GM10266 (cell line): ENCODE results near the gene P2RY6.

Experiments used
- DNase-seq: peaks from one replicate; pipeline ENCODE4 v3.0.0; 2012; ENCODE audit errors: extremely low spot score
- TF ChIP-seq, protein P1 (sequence below): IDR thresholded peaks from 2 replicates; pipeline ENCODE4 v1.5.1; 2012; ENCODE audit warnings: mild to moderate bottlenecking, low read depth; ENCODE audit not compliant: control insufficient read depth, insufficient read depth; ENCODE audit errors: missing control alignments

Gene P2RY6

DNA sequence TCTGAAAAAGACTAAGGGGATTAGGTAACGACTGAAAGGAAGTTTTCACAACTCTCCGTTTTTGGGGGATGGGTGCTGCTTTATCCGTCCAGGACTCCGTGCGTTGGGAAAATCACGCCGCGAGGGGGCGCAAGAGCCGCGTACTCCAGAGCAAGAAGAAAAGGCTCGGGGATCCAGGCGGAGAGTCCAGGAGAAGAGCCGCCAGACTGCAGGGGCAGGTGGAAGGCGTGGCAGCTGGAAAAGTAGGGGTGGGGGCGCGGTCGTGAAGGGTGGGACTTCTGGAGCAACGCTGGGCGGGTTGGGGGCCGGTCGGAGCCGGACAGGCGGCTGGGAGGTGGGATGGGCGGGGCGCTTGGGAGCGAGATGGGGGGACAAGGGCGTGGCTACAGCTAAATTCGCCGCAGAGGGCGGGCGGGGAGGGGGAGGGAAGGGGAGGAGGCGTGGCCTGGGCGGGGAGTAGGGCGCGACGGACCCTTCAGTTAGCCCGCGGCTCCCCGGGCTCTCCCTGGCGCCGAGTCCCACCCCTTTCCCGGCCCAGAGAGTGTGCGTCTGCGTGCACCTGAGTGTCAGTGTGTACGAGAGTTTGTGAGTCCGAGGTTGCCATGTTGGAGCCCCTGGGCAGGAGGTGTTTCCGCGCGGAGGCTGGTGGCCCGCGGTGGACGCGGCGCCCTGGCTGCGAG lies 35.3 kb downstream of the P2RY6 start:
- DNase-seq, result peak; percentile 97
- TF ChIP-seq, protein P1, sequence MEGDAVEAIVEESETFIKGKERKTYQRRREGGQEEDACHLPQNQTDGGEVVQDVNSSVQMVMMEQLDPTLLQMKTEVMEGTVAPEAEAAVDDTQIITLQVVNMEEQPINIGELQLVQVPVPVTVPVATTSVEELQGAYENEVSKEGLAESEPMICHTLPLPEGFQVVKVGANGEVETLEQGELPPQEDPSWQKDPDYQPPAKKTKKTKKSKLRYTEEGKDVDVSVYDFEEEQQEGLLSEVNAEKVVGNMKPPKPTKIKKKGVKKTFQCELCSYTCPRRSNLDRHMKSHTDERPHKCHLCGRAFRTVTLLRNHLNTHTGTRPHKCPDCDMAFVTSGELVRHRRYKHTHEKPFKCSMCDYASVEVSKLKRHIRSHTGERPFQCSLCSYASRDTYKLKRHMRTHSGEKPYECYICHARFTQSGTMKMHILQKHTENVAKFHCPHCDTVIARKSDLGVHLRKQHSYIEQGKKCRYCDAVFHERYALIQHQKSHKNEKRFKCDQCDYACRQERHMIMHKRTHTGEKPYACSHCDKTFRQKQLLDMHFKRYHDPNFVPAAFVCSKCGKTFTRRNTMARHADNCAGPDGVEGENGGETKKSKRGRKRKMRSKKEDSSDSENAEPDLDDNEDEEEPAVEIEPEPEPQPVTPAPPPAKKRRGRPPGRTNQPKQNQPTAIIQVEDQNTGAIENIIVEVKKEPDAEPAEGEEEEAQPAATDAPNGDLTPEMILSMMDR, result peak; percentile 88

DNA sequence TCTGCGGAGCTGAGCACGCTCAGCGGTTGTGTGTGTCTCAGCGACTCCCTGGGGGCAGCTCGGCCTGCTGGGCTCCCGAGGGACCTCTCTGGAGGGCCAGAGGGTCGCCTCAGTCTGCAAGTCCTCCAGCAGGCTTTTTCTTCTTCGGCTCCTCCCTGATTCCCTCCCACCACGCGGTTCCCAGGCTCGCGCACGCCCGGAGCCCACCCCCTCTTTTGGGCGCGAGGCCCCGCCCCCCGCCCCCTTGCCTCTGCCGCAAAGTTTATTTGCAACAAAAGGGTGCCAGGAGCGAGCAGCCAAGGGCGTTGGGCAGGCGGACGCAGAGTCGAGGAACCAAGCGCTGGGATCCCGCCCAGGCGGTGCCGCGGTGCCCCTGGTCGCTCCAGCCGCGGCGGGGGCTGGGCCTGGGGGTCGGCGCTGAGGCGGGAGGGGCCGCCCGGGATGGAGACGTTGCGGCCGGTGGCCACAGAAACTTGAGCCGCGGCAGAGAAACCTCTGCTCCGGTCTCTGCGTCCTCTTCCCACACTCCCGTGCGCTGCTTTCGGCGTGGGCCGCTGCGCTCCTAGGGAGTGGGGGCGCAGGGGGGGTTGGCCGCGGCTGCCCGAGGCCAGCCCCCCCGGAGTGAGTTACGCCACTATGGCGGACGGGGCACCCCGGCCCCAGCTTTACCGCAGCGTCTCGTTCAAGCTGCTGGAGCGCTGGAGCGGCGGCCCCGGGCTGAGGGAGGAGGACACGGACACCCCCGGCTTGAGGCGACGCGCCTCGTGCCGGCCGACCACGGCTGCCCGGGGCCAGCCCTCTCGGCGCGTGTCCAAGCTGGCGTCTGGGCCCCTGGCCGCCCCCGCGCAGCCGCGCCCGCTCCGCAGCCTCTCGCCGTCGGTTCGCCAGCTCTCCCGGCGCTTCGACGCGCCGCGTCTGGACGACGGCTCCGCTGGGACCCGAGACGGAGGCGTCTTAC lies 36.1 kb downstream of the P2RY6 start, which contains the start of gene ARHGEF17:
ARHGEF17 (plus strand) TSS at position 274 of the 958 bp plus-strand sequence; CDS start at position 637, 363 bp downstream.
- TF ChIP-seq, protein P1, result no peak
- peak; percentile 85 for DNase-seq

DNA sequence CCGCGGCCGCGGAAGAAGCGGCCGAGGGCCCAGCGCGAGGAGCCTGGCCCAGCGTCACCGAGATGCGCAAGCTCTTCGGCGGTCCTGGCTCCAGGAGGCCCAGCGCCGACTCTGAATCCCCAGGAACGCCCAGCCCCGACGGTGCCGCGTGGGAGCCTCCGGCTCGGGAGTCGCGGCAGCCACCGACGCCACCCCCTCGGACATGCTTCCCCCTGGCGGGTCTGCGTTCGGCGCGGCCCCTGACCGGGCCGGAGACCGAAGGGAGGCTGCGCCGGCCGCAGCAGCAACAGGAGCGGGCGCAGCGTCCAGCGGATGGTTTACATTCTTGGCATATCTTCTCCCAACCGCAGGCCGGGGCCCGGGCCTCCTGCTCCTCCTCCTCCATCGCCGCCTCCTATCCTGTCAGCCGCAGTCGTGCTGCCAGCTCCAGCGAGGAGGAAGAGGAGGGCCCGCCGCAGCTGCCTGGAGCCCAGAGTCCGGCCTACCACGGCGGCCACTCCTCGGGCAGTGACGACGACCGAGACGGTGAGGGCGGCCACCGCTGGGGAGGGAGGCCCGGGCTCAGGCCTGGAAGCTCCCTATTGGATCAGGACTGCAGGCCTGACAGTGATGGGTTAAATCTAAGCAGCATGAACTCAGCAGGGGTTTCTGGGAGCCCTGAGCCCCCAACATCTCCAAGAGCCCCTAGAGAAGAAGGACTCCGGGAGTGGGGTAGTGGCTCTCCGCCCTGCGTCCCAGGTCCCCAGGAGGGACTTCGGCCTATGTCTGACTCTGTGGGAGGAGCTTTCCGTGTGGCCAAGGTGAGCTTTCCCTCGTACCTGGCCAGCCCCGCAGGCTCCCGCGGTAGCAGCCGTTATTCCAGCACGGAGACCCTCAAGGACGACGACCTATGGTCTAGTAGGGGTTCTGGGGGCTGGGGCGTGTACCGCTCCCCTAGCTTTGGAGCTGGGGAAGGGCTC lies 37.1 kb downstream of the P2RY6 start:
- peak; percentile 49 for DNase-seq
- TF ChIP-seq, protein P1, result no peak

DNA sequence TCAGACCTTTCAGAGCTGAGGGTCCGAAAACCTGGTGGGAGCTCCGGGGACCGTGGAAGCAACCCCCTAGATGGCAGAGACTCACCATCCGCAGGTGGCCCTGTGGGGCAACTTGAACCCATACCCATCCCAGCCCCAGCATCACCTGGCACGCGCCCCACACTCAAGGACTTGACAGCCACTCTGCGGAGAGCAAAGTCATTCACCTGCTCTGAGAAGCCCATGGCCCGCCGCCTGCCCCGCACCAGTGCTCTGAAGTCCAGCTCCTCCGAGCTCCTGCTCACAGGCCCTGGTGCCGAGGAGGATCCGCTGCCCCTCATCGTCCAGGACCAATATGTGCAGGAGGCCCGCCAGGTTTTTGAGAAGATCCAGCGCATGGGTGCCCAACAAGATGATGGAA lies 37.9 kb downstream of the P2RY6 start:
- DNase-seq, result no peak
- TF ChIP-seq, protein P1, result no peak

DNA sequence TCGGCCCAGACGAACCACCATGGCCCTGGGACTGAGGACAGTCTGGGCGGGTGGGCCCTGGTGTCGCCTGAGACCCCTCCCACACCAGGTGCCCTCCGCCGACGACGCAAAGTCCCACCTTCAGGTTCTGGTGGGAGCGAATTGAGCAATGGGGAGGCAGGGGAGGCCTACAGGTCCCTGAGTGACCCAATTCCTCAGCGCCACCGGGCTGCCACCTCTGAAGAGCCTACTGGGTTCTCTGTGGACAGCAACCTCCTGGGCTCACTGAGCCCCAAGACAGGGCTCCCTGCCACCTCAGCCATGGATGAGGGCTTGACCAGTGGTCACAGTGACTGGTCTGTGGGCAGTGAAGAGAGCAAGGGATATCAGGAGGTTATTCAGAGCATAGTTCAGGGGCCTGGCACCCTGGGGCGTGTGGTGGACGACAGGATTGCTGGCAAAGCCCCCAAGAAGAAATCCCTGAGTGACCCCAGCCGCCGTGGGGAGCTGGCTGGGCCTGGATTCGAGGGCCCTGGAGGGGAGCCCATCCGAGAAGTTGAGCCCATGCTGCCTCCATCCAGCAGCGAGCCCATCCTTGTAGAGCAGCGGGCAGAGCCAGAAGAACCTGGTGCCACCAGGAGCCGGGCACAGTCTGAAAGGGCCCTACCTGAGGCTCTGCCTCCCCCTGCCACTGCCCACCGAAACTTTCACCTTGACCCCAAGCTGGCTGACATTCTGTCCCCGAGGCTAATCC lies 38.7 kb downstream of the P2RY6 start:
- TF ChIP-seq, protein P1, result no peak
- DNase-seq, result no peak

DNA sequence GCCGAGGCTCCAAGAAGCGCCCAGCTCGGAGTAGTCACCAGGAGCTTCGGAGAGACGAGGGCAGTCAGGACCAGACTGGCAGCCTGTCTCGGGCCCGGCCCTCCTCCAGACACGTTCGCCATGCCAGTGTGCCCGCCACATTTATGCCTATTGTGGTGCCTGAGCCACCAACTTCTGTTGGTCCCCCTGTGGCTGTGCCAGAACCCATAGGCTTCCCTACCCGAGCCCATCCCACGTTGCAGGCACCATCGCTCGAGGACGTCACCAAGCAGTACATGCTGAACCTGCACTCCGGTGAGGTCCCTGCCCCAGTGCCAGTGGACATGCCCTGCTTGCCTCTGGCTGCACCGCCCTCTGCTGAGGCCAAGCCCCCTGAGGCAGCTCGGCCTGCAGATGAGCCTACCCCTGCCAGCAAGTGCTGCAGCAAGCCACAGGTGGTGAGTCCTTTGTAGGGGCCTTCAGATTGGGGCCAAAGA lies 39.3 kb downstream of the P2RY6 start:
- TF ChIP-seq, protein P1, result no peak
- DNase-seq, result no peak
